ENCODE data around the gene MBOAT1. TPM values are rescaled to one million over a fixed set of nuclear protein-coding genes. Genes with fewer than 3 reads are reported as not detected.

The MBOAT1 gene
- total RNA-seq, 1 experiment from 2014 or later: 22.0 TPM

DNA sequence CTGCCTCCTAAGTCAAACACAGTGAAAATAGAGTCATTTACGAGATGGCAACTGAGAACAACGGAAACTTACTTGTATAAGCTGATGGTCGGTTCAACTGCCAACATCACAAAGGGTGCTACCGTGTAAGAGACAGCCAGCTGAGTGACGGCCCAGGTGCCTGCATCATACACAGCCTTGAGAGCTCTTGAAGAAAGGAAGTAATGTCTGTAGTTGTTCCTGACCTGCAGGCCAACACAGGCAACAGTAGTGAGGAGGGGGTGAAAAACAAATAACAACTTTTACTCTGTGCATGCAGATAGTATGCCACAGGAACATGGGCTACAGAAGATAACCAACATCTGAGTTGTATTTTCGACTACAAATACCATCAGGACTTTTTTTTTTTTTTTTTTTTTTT, 102.7 kb downstream of the MBOAT1 start:
- Histone ChIP-seq H3F3A (ENCODE audit: insufficient read depth, low read depth) (no peaks in the 10 kb centered on the region), H3K4me1 (replicated peaks; ENCODE audit: insufficient read depth) (no peaks in the 10 kb centered on the region), H3K27ac (no peak overlapping the region), H3K4me3 (no peak overlapping the region), H3K79me2 (ENCODE audit: low read depth) (no peaks in the 10 kb centered on the region), H3K36me3 (ENCODE audit: low read depth) (no peaks in the 10 kb centered on the region), H3K27me3 (ENCODE audit: insufficient read depth, low read depth) (no peaks in the 10 kb centered on the region), H4K20me1 (ENCODE audit: insufficient read depth) (no peaks in the 10 kb centered on the region), H3K9me3 (ENCODE audit: insufficient read depth, low read depth) (no peaks in the 10 kb centered on the region), H2AFZ (no peak overlapping the region), H3K4me2 (no peak overlapping the region), H3K9me2 (ENCODE audit: insufficient read depth) (no peaks in the 10 kb centered on the region)
- BruUV-seq (replicated peaks): no TSS peak
- no peak for DNase-seq
- ChIA-PET POLR2A (ENCODE audit: unreplicated experiment) (interaction anchor here (0.7 kb wide), 1 partner anchor 9 kb away, joined by 5 read pairs; no protein-coding TSS in a partner anchor), CTCF (no interaction called here)
- TF ChIP-seq CTCF (conservative IDR thresholded peaks at IDR 0.05) (no peak), EZH2 (IDR thresholded peaks at IDR 0.05; ENCODE audit: low read depth) (no peak)
- intact Hi-C loops (cut with micrococcal nuclease; ENCODE audit: unreplicated experiment): no loop called here

DNA sequence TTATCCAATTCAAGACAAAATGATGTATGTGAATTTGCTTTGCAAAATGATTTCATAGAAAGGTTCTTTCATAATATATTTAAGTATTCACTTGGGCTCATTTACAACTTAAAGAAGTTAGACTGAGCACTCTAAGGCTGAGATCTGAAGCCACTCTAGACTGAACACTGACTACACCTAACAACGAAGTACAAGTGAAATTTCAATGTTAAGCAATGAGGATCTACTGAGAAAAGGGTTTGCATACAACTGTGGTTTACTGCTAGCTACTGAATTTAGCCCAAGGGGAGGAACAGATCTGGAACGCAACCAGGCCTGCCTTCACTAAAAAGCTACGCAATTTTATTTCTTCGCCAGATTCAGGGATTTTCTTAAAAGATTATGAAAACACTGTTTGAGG, 106.4 kb downstream of the MBOAT1 start:
- ChIA-PET POLR2A (ENCODE audit: unreplicated experiment) (no interaction called here), CTCF (no interaction called here)
- no peak overlapping the region for H3K27ac ChIP-seq
- no peak for DNase-seq
- H3F3A ChIP-seq (ENCODE audit: insufficient read depth, low read depth): no peaks in the 10 kb centered on the region
- no peaks in the 10 kb centered on the region for H3K9me3 ChIP-seq (ENCODE audit: insufficient read depth, low read depth)
- no peaks in the 10 kb centered on the region for H3K27me3 ChIP-seq (ENCODE audit: insufficient read depth, low read depth)
- H4K20me1 ChIP-seq (ENCODE audit: insufficient read depth): no peaks in the 10 kb centered on the region
- intact Hi-C loops (cut with micrococcal nuclease; ENCODE audit: unreplicated experiment): no loop called here
- no peaks in the 10 kb centered on the region for H3K9me2 ChIP-seq (ENCODE audit: insufficient read depth)
- no peak overlapping the region for H3K4me2 ChIP-seq
- no peak overlapping the region for H3K4me3 ChIP-seq
- TF ChIP-seq CTCF (conservative IDR thresholded peaks at IDR 0.05) (no peak), EZH2 (IDR thresholded peaks at IDR 0.05; ENCODE audit: low read depth) (no peak)
- no peaks in the 10 kb centered on the region for H3K36me3 ChIP-seq (ENCODE audit: low read depth)
- no peaks in the 10 kb centered on the region for H3K79me2 ChIP-seq (ENCODE audit: low read depth)
- BruUV-seq (replicated peaks): no TSS peak
- H2AFZ ChIP-seq: no peak overlapping the region
- no peaks in the 10 kb centered on the region for H3K4me1 ChIP-seq (replicated peaks; ENCODE audit: insufficient read depth)

DNA sequence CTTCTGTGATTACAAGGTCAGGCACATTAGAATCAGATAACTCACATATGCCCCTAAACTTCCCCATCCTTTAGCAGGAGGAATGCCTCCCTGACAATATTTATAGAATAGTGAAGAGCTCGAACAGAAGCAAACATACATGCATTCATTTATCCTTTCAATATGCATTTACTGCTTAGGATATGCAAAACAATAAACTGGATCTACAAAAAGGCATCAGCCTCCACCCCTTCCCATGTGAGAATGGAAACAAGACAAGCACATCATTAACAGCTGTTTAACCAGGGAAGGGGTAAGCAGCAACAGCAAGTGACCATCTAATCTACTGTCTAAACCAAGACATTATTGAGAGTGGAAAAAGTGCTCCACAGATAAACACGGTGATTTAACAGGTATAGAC, 107.6 kb downstream of the MBOAT1 start:
- H3K27ac ChIP-seq: no peak overlapping the region
- H3K9me2 ChIP-seq (ENCODE audit: insufficient read depth): no peaks in the 10 kb centered on the region
- no TSS peak for BruUV-seq (replicated peaks)
- no peak for DNase-seq
- H3K79me2 ChIP-seq (ENCODE audit: low read depth): no peaks in the 10 kb centered on the region
- H3K4me3 ChIP-seq: no peak overlapping the region
- H3K4me1 ChIP-seq (replicated peaks; ENCODE audit: insufficient read depth): no peaks in the 10 kb centered on the region
- no peaks in the 10 kb centered on the region for H3K27me3 ChIP-seq (ENCODE audit: insufficient read depth, low read depth)
- H3K36me3 ChIP-seq (ENCODE audit: low read depth): no peaks in the 10 kb centered on the region
- TF ChIP-seq EZH2 (IDR thresholded peaks at IDR 0.05; ENCODE audit: low read depth): no peak
- TF ChIP-seq CTCF (conservative IDR thresholded peaks at IDR 0.05): no peak
- CTCF ChIA-PET: no interaction called here
- no peak overlapping the region for H3K4me2 ChIP-seq
- H3F3A ChIP-seq (ENCODE audit: insufficient read depth, low read depth): no peaks in the 10 kb centered on the region
- H4K20me1 ChIP-seq (ENCODE audit: insufficient read depth): no peaks in the 10 kb centered on the region
- intact Hi-C loops (cut with micrococcal nuclease; ENCODE audit: unreplicated experiment): no loop called here
- H2AFZ ChIP-seq: no peak overlapping the region
- H3K9me3 ChIP-seq (ENCODE audit: insufficient read depth, low read depth): no peaks in the 10 kb centered on the region
- POLR2A ChIA-PET (ENCODE audit: unreplicated experiment): no interaction called here
